GM12878 (cell line): ENCODE results near the gene NFATC3.

Source experiments
- CBX5 ChIP-seq: sonication (generic); IDR thresholded peaks from 2 replicates; pipeline ENCODE4 v1.6.1; 2016; ENCODE audit warnings: low read depth, moderate library complexity, mild to moderate bottlenecking, inconsistent platforms
- CREM ChIP-seq: IDR thresholded peaks from 2 replicates; pipeline ENCODE4 v1.6.1; 2014; ENCODE audit warnings: antibody characterized with exemption, low read depth
- CTCF ChIP-seq, 3 experiments: IDR thresholded peaks in 2 of 3; conservative IDR thresholded peaks in 1 of 3; 2 replicates each; pipeline ENCODE4 v1.5.1; 2011; ENCODE audit warnings: low read depth in 3 of 3, low read length in 3 of 3, mild to moderate bottlenecking in 3 of 3, control low read depth in 2 of 3, moderate library complexity in 2 of 3, inconsistent platforms in 1 of 3, mixed read lengths in 1 of 3; ENCODE audit not compliant: control insufficient read depth in 2 of 3, insufficient read depth in 1 of 3; ENCODE audit errors: extremely low read depth in 1 of 3
- EP300 ChIP-seq, 2 experiments: fragments of 150-350 bp in 1 of 2; IDR thresholded peaks; 2 replicates each; pipeline ENCODE4 v1.6.1; 2011 to 2012; ENCODE audit warnings: low read depth in 2 of 2, low read length in 2 of 2, borderline replicate concordance in 1 of 2, improper control_type of control experiment in 1 of 2, inconsistent platforms in 1 of 2; ENCODE audit not compliant: control insufficient read depth in 1 of 2
- FOXK2 ChIP-seq: fragments of 450-650 bp; IDR thresholded peaks from 2 replicates; pipeline ENCODE4 v1.6.1; 2017; ENCODE audit warnings: mild to moderate bottlenecking, moderate library complexity
- HDAC6 ChIP-seq: fragments of 200-600 bp; sonication (generic); IDR thresholded peaks from one replicate; pipeline ENCODE4 v1.8.0; 2017; ENCODE audit warnings: antibody characterized with exemption; ENCODE audit not compliant: unreplicated experiment
- MLLT1 ChIP-seq: fragments of 450-650 bp; IDR thresholded peaks from 2 replicates; pipeline ENCODE4 v1.6.1; 2016; ENCODE audit warnings: mild to moderate bottlenecking
- NFIC ChIP-seq: IDR thresholded peaks from 2 replicates; pipeline ENCODE4 v1.6.1; 2012; ENCODE audit warnings: low read depth, mild to moderate bottlenecking, inconsistent platforms, low read length, moderate library complexity
- PBX3 ChIP-seq: IDR thresholded peaks from 2 replicates; pipeline ENCODE4 v1.6.1; 2011; ENCODE audit warnings: mild to moderate bottlenecking, low read depth, low read length, moderate library complexity; ENCODE audit not compliant: insufficient replicate concordance
- POLR2A ChIP-seq: IDR thresholded peaks from 2 replicates; pipeline ENCODE4 v1.6.1; 2011; ENCODE audit warnings: low read depth, mild to moderate bottlenecking, low read length
- RELA ChIP-seq: fragments of 450-650 bp; IDR thresholded peaks from 2 replicates; pipeline ENCODE4 v1.8.0; 2014; ENCODE audit warnings: borderline replicate concordance; ENCODE audit not compliant: partially characterized antibody
- SRF ChIP-seq, 2 experiments: IDR thresholded peaks; 2 replicates each; pipeline ENCODE4 v1.6.1; 2011; ENCODE audit warnings: low read depth in 2 of 2, low read length in 2 of 2, mild to moderate bottlenecking in 1 of 2, moderate library complexity in 1 of 2
- ZNF592 ChIP-seq: fragments of 450-650 bp; IDR thresholded peaks from 2 replicates; pipeline ENCODE4 v1.6.1; 2017; ENCODE audit warnings: mild to moderate bottlenecking, moderate library complexity

GRCh38 chr16:68238029-68238345 lies 152.8 kb downstream of the NFATC3 start:
- TF ChIP-seq POLR2A (no peak), EP300 (IDR thresholded peaks at IDR 0.05; ENCODE audit: borderline replicate concordance in 1 of 2, control insufficient read depth in 1 of 2, low read depth in 2 of 2, low read length in 2 of 2) (no peak), PBX3 (no peak), CTCF (IDR thresholded peaks at IDR 0.05 in 2 of 3, conservative IDR thresholded peaks at IDR 0.05 in 1 of 3; ENCODE audit: control insufficient read depth in 2 of 3, extremely low read depth in 1 of 3, insufficient read depth in 1 of 3, low read depth in 3 of 3, low read length in 3 of 3) (no peak), FOXK2 (no peak), HDAC6 (no peak), RELA (no peak), SRF (IDR thresholded peaks at IDR 0.05; ENCODE audit: low read depth in 2 of 2, low read length in 2 of 2) (no peak), CREM (no peak), CBX5 (no peak), MLLT1 (no peak), NFIC (no peak), ZNF592 (no peak)
